Ovary (tissue), 9 donors: ENCODE data around the gene MX1. TPM values are rescaled to one million over a fixed set of nuclear protein-coding genes. Genes with fewer than 3 reads are reported as not detected.

Source experiments
- DNase-seq, 5 donors: peaks; one replicate each; pipeline ENCODE4 v3.0.0-alpha.2; 2019 to 2020
- H3K27ac ChIP-seq, 2 donors: fragments of 200-600 bp; one replicate each; pipeline versions ENCODE4 v1.5.1 to v1.8.0; 2019 to 2022
- H3K27me3 ChIP-seq: fragments of 200-600 bp; one replicate; pipeline ENCODE4 v1.8.0; 2022
- H3K36me3 ChIP-seq: fragments of 200-600 bp; sonication (generic); one replicate; pipeline ENCODE4 v1.5.1; 2019
- H3K4me1 ChIP-seq: one replicate; pipeline ENCODE4 v1.8.1; 2013; ENCODE audit warnings: mild to moderate bottlenecking, moderate library complexity; ENCODE audit not compliant: insufficient read depth
- H3K4me3 ChIP-seq: fragments of 200-600 bp; sonication (generic); one replicate; pipeline ENCODE4 v1.5.1; 2017
- H3K9me3 ChIP-seq, 2 donors: fragments of 200-600 bp in 1 of 2; sonication (generic) in 1 of 2; one replicate each; pipeline versions ENCODE4 v1.5.1 to v1.8.1; 2013 to 2019; ENCODE audit warnings: mild to moderate bottlenecking in 1 of 2, moderate library complexity in 1 of 2
- EP300 ChIP-seq: sonication (generic); formaldehyde crosslinking; IDR thresholded peaks from one replicate; pipeline ENCODE4 v1.6.1; 2017; ENCODE audit warnings: antibody characterized with exemption
- POLR2A ChIP-seq: fragments of 450-650 bp; IDR thresholded peaks from one replicate; pipeline ENCODE4 v1.6.1; 2017; ENCODE audit warnings: antibody characterized with exemption, mild to moderate bottlenecking, moderate library complexity
- WGBS, 3 donors: extraction: QIAGEN DNeasy Blood & Tissue Kit in 1 of 3; methylation state at CpG; one replicate each; pipeline versions ENCODE4 v1.1.5 to v1.1.7; 2013 to 2017; 5-methylcytosine and 5-hydroxymethylcytosine counted together
- intact Hi-C, 4 donors: fragments of 100-400 bp; cut with DNase I; formaldehyde crosslinking; loops; one replicate each; pipeline versions ENCODE4 v1.11.0 to v1.15.1; 2022 to 2023
- polyA plus RNA-seq, 2 donors: library from polyadenylated mRNA; stranded (reverse); fragments of 200-250 nt in 1 of 2; fragments of 350-450 nt in 1 of 2; fragmentation: Illumina TruSeq in 1 of 2; extraction: RNeasy Lipid Tissue Mini Kit (QIAGEN cat#74804) in 1 of 2; gene quantifications; one replicate each; pipeline ENCODE4 v1.2.3, GENCODE V29; 2013 to 2014
- total RNA-seq, 7 donors: library from RNA; depleted of rRNA in 2 of 7; stranded (reverse); fragments of >200 nt in 2 of 7; fragmentation: NEBNext Ultra II Directional in 3 of 7; extraction: Animal tissue kit (Norgen Biotek cat#: 25700) in 3 of 7; gene quantifications; one replicate each; pipeline versions ENCODE4 v1.1.0 to v1.2.4, GENCODE V29; 2016 to 2023
- TF ChIP-seq, protein P1 (sequence below), 3 donors: fragments of 450-650 bp in 2 of 3; fragments of 200-600 bp in 1 of 3; IDR thresholded peaks; one replicate each; pipeline versions ENCODE4 v1.5.1 to v1.8.0; 2016 to 2022; ENCODE audit warnings: antibody characterized with exemption in 3 of 3, mild to moderate bottlenecking in 1 of 3
- donor health status: DM: no; HTN: no; CAD: no; lungs with moderate emphysema.
- donor health status: DM: no; HTN: no; CAD: no.
- donor health status: Bipolar disorder and iron deficiency.
- donor health status: DM: yes; HTN: yes; CAD: no.
- donor health status: DM: no; HTN: no; CAD: no.
- donor health status: DM: yes; HTN: yes; CAD: no.

Gene MX1
- total and polyA plus RNA-seq, 9 donors = 25.2 to 118 (median 43.5) TPM

DNA sequence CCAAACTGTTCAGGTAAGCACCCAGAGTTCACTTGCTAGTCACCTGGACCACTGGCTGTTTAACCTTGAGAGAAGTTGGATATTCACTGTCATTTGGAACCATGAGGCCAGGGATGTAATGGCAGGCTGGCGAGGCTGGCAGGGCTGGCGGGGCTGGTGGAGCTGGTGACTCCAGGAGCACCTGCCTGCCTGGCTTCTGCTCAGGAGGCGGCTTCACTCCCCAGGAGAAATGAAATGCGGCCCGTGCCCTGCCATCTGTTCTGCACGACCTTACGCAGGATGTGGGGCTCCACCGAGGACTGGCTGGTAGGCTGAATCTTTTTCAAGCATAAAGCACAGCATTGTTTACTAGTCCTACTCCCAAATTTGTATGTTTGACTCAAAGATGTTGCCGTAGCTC lies 22.7 kb upstream of the MX1 start:
- TF ChIP-seq, protein P1, sequence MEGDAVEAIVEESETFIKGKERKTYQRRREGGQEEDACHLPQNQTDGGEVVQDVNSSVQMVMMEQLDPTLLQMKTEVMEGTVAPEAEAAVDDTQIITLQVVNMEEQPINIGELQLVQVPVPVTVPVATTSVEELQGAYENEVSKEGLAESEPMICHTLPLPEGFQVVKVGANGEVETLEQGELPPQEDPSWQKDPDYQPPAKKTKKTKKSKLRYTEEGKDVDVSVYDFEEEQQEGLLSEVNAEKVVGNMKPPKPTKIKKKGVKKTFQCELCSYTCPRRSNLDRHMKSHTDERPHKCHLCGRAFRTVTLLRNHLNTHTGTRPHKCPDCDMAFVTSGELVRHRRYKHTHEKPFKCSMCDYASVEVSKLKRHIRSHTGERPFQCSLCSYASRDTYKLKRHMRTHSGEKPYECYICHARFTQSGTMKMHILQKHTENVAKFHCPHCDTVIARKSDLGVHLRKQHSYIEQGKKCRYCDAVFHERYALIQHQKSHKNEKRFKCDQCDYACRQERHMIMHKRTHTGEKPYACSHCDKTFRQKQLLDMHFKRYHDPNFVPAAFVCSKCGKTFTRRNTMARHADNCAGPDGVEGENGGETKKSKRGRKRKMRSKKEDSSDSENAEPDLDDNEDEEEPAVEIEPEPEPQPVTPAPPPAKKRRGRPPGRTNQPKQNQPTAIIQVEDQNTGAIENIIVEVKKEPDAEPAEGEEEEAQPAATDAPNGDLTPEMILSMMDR (IDR thresholded peaks at IDR 0.05) = no peak
- TF ChIP-seq POLR2A (no peak), EP300 (no peak)
- Histone ChIP-seq H3K9me3 (no peaks in the 10 kb centered on the region), H3K27me3 (no peaks in the 10 kb centered on the region), H3K4me1 (no peaks in the 10 kb centered on the region), H3K36me3 (no peaks in the 10 kb centered on the region), H3K4me3 (no peak overlapping the region), H3K27ac (no peak overlapping the region)
- intact Hi-C loops = no loop called here
- DNase-seq = no peak
- 91 to 94% (median 92%) methylated on average over 9 of the region's 9 CpGs for WGBS, 3 donors

DNA sequence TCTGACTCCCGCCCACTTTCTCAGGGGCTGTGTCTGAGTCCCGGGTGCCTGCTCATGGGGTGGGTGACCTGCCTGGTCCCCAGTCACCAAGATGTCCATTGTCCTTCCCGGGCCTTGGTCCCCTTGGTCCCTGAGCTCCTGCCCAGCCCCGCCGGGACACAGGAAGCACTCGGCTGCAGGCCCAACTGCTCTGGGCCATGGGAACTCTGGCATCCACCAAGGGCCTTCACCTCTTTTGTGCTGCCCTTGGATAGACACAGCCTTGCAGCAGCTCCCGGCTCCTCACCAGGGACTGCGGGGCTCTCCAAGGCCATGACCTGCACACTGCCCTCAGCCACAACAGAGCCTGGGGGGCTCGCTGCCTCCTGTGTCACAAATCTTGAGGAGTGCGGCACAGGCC lies 22.1 kb upstream of the MX1 start:
- Histone ChIP-seq H3K4me3 (no peak overlapping the region), H3K9me3 (no peaks in the 10 kb centered on the region), H3K4me1 (no peaks in the 10 kb centered on the region), H3K27me3 (no peaks in the 10 kb centered on the region), H3K27ac (no peak overlapping the region), H3K36me3 (no peaks in the 10 kb centered on the region)
- DNase-seq = no peak
- TF ChIP-seq EP300 = no peak
- TF ChIP-seq, protein P1 (IDR thresholded peaks at IDR 0.05) = no peak
- TF ChIP-seq POLR2A = no peak
- intact Hi-C loops = no loop called here
- 87 to 94% (median 89%) methylated on average over 10 of the region's 10 CpGs for WGBS, 3 donors

DNA sequence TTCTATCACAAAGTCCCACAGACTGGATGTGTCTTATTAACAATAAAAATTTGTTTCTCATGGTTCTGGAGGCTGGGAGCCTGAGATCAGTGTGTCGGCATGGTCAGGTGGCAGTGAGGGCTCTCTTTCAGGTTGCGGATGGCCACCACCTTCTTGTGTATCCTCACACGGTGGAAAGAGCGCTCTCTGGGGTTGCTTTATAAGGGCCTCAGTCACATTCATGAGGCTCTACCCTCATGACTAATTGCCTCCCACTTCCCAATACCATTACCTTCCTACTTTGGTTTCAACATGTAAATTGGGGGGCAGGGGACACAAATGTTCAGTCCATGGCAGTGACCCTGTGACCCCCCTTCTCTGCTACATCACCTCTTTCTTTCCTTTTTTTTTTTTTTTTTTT lies 20.7 kb upstream of the MX1 start:
- Histone ChIP-seq H3K4me1 (no peaks in the 10 kb centered on the region), H3K27ac (no peak overlapping the region), H3K9me3 (no peaks in the 10 kb centered on the region), H3K27me3 (no peaks in the 10 kb centered on the region), H3K4me3 (no peak overlapping the region), H3K36me3 (no peaks in the 10 kb centered on the region)
- intact Hi-C loops = no loop called here
- WGBS, 3 donors = 93 to 94% (median 93%) methylated on average over 4 of the region's 4 CpGs
- DNase-seq = no peak
- TF ChIP-seq POLR2A = no peak
- TF ChIP-seq EP300 = no peak
- TF ChIP-seq, protein P1 (IDR thresholded peaks at IDR 0.05) = no peak

DNA sequence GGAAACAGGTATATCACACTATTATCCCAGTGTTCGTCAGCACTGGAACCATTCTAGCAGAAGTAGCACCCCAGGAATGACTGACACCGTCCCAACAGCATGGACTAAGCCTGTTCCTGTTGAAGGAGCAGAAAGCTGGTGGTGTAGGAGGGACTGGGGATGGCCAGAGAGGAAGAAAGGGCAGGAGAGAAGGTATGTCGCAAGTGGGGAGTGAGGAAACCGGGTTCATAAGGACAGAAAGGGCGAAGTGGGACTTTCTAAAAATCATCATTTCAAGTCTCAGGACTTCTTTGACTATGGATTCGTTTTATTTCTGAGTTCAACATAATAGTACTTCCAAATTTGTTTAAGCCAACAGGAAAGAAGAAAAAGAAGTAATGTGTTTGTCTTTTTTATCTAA lies 19.7 kb upstream of the MX1 start:
- H3K36me3 ChIP-seq = no peaks in the 10 kb centered on the region

More for the DNA sequence above, 19.7 kb upstream of the MX1 start:
- Histone ChIP-seq H3K4me3 (no peak overlapping the region), H3K9me3 (no peaks in the 10 kb centered on the region), H3K27me3 (no peaks in the 10 kb centered on the region), H3K27ac (no peak overlapping the region), H3K4me1 (no peaks in the 10 kb centered on the region)
- intact Hi-C loops = no loop called here
- no peak for TF ChIP-seq EP300
- no peak for TF ChIP-seq POLR2A
- TF ChIP-seq, protein P1 (IDR thresholded peaks at IDR 0.05) = no peak
- no peak for DNase-seq
- WGBS, 3 donors = 85 to 89% (median 86%) methylated on average over 6 of the region's 6 CpGs
